Omental fat pad (tissue), 4 donors: ENCODE results near the gene TEC. TPM values are rescaled to one million over a fixed set of nuclear protein-coding genes. Genes with fewer than 3 reads are reported as not detected.
"Not testable (repeated sequence)": the region's sequence is repeated elsewhere in the genome, so short reads cannot be mapped to it uniquely, and the experiment has no call there.

Experiments used
- ATAC-seq: fragments of 150-250 bp; one replicate; pipeline ENCODE4 v1.9.1; 2016; ENCODE audit warnings: mild to moderate bottlenecking, moderate library complexity; ENCODE audit not compliant: low FRiP score
- DNase-seq: peaks from one replicate; pipeline ENCODE4 v3.0.0-alpha.2; 2019; ENCODE audit warnings: low spot score
- total RNA-seq, 4 donors: library from RNA; depleted of rRNA; stranded (reverse); fragments of >200 nt; gene quantifications; one replicate each; pipeline ENCODE4 v1.1.0, GENCODE V29; 2016
- TF ChIP-seq, protein P1 (sequence below), 3 donors: fragments of 450-650 bp; IDR thresholded peaks; one replicate each; pipeline ENCODE4 v1.5.1; 2016 to 2017; ENCODE audit warnings: antibody characterized with exemption in 3 of 3, mild to moderate bottlenecking in 3 of 3, moderate library complexity in 2 of 3

The TEC gene
- total RNA-seq, 4 donors from 2014 or later = 2.6 to 4.8 (median 3.9) TPM

DNA sequence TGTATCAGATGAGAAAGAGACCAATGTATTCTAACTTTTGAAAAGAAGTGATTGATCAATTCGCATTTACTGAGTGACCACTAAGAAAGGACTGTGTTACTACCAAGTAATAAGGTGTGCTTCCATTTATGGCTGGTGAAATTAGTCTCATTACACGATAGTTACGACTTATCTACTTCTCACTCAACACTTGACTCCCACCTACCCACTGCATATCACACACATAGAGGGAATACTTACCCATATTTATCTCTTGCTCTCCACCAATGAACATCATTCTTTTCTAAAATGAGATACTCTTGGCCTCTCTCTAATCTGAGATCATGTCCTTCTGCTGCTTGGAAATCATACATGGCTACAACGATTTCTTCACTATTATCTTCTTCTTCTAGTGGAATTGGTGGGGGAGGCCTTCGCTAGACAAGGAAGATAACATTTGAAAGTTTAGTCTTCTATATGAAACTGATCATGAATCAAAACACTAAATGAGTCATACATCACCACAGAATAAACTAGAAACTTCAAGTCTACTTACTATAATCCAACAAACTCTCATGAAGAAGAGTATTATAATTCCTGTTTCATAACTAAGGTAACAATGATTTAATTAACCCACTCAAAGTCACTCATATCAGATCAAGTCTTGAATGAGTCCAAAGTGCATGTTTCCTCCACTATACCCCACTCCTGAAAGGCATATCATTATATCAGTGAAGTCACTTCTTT, 101.9 kb downstream of the TEC start:
- TF ChIP-seq, protein P1, sequence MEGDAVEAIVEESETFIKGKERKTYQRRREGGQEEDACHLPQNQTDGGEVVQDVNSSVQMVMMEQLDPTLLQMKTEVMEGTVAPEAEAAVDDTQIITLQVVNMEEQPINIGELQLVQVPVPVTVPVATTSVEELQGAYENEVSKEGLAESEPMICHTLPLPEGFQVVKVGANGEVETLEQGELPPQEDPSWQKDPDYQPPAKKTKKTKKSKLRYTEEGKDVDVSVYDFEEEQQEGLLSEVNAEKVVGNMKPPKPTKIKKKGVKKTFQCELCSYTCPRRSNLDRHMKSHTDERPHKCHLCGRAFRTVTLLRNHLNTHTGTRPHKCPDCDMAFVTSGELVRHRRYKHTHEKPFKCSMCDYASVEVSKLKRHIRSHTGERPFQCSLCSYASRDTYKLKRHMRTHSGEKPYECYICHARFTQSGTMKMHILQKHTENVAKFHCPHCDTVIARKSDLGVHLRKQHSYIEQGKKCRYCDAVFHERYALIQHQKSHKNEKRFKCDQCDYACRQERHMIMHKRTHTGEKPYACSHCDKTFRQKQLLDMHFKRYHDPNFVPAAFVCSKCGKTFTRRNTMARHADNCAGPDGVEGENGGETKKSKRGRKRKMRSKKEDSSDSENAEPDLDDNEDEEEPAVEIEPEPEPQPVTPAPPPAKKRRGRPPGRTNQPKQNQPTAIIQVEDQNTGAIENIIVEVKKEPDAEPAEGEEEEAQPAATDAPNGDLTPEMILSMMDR (IDR thresholded peaks at IDR 0.05) = no peak
- DNase-seq = no peak
- no peak for ATAC-seq

GRCh38 chr4:48164561-48164960, 105.1 kb downstream of the TEC start:
- not testable (repeated sequence) for ATAC-seq, DNase-seq

DNA sequence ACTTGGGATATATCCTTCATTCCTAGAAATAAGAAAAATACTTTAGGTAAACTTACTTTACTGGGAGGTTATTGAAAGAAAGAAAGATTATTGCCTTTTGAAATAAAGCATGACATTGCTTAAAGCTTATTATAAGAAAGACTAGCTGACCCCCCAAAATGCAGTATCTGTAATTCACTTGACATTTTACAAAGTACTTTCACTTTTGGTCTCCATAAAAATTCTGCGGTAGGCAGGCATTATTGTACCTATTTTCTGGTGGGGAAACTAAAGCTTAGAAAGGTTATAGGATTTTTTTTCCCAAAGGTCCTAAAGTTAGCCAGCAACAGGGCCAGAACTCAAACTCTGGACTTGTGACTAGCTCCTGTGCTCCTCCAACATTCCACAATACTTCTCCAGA, 105.9 kb downstream of the TEC start:
- ATAC-seq (no peak), DNase-seq (no peak)
- TF ChIP-seq, protein P1 (IDR thresholded peaks at IDR 0.05) = no peak

DNA sequence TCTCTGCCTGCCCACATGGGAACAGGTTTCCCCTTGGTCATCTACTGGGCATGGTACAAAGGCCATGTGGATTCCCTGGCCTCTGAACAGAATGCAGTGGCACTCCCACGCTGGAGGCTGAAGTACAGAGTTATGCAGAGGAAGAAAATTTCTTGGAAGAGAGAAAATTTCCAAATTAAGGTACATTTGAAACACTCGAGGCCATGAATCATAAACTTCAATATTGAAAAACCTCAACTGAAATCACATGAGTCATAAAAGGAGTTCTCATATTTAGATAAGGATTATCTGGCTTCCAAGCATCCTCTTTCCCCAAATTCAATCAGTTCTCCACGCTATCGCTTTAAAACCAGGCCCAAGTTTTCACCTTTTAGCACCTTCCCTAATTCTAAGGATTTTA, 107.5 kb downstream of the TEC start:
- ATAC-seq (peak; percentile 92), DNase-seq (no peak)
- TF ChIP-seq, protein P1 (IDR thresholded peaks at IDR 0.05) = no peak

GRCh38 chr4:48157271-48157670, 112.4 kb downstream of the TEC start:
- TF ChIP-seq, protein P1 (IDR thresholded peaks at IDR 0.05) = no peak
- DNase-seq (no peak), ATAC-seq (no peak)

DNA sequence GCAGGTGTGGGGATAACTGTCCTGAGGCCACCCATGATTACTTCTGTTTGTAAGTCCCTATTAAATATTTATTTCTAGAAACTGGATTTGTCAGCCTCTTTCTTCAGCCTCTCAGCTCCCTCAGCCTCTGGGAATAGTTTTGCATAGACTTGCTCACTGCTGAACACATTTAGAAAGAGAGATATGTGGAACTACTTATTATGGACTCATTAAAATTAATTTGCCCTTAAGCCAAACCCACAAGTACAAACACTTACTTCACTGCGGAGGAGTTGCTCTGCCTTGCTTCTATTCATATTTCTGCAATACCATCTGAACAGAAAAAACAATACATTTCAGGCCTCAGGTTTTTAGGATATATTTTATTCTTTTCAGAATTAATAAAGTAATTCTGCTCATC, 113.2 kb downstream of the TEC start:
- ATAC-seq (no peak), DNase-seq (no peak)
- TF ChIP-seq, protein P1 (IDR thresholded peaks at IDR 0.05) = no peak

GRCh38 chr4:48153791-48154550, 115.7 kb downstream of the TEC start:
- DNase-seq (no peak), ATAC-seq (no peak)
- TF ChIP-seq, protein P1 (IDR thresholded peaks at IDR 0.05) = no peak
